ENCODE data around the gene GATA6.

The GATA6 gene

DNA sequence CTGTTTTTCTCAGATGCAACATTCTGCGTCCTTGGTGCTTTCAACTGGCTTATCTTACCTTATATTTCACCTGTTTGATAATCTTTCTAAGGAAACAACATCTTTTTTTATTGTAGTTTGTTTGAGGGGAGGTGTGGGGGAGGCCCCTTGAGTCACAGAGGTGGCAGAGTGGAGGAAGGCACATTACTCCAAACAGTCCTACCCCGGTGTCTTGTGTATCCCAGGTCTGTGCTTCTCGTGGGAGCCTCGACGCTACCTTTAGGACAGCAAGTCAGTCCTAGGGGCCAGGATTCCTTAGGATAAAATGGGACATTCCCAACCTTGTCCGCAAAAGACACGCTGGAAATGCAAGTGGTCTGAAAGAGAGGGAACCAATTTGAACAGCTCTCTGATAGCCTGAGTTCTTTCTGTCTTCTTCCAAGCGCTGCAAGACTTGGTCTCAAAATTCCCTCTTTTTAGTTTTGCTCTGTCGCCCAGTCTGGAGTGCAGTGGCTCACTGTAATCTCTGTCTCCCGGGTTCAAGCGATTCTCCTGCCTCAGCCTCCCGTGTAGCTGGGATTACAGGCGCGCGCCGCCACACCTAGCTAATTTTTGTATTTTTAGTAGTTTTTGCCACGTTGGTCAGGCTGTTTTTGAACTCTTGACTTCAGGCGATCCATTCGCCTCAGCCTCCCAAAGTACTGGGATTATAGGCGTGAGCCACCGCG is 4.0 kb downstream of the GATA6 start:
- H3K27ac ChIP-seq (ENCODE audit: extremely low read depth, low read depth, low read length): peak overlapping the region; percentile 100; the same call in 1 of the 2 replicates
- POLR2A ChIA-PET: interaction anchor here (1.0 to 1.6 kb wide), 3 partner anchors 10 to 40 kb away, joined by 3 to 6 read pairs (median 3); no protein-coding TSS in a partner anchor

DNA sequence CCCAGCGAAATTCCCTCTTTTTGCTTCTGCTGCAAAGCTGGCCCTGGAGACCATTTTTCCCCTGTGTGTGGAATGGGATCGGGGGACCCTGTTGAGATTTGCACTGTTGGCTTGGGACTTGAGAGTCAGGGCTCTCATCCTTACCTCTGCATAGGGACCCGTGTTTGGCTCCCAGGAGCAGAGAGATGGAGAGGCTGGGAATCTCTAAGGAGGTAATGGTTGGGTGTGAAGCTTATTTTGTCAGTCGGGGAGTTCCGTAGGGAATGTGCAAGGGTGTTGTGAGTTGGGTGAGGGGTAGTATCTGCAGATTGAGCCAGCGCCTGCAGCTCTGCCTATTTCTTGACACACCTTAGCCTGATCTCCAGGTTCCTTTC is 4.5 kb downstream of the GATA6 start:
- ChIA-PET CTCF (interaction anchor here (0.7 to 2.0 kb wide), 6 partner anchors 12 to 273 kb away, joined by 3 to 8 read pairs (median 3); no protein-coding TSS in a partner anchor), POLR2A (interaction anchor here (0.6 to 1.6 kb wide), 5 partner anchors 10 to 381 kb away, joined by 3 to 6 read pairs (median 3); no protein-coding TSS in a partner anchor)
- Histone ChIP-seq H3K27ac (ENCODE audit: extremely low read depth, low read depth, low read length) (peak overlapping the region; percentile 12; the same call in 1 of the 2 replicates), H3K36me3 (ENCODE audit: control insufficient read depth in 2 of 2, insufficient read depth in 1 of 2, low read length in 2 of 2) (peaks cover 28 to 68% of the 10 kb centered on the region in 2 experiments), H3K4me1 (ENCODE audit: control insufficient read depth, insufficient read depth, low read length) (peaks cover 24% of the 10 kb centered on the region), H3K9me3 (ENCODE audit: control insufficient read depth, insufficient read depth, low read depth, low read length) (no peaks in the 10 kb centered on the region), H3K4me3 (ENCODE audit: low read depth, low read length) (peak overlapping the region; percentile 27)
- no peak for TF ChIP-seq ZNF654 (tag by site-specific recombination; IDR thresholded peaks at IDR 0.05; ENCODE audit: low read depth)
- TF ChIP-seq, protein P1, sequence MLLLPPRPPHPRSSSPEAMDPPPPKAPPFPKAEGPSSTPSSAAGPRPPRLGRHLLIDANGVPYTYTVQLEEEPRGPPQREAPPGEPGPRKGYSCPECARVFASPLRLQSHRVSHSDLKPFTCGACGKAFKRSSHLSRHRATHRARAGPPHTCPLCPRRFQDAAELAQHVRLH (tag by site-specific recombination; IDR thresholded peaks at IDR 0.05): no peak
- TF ChIP-seq, protein P2, sequence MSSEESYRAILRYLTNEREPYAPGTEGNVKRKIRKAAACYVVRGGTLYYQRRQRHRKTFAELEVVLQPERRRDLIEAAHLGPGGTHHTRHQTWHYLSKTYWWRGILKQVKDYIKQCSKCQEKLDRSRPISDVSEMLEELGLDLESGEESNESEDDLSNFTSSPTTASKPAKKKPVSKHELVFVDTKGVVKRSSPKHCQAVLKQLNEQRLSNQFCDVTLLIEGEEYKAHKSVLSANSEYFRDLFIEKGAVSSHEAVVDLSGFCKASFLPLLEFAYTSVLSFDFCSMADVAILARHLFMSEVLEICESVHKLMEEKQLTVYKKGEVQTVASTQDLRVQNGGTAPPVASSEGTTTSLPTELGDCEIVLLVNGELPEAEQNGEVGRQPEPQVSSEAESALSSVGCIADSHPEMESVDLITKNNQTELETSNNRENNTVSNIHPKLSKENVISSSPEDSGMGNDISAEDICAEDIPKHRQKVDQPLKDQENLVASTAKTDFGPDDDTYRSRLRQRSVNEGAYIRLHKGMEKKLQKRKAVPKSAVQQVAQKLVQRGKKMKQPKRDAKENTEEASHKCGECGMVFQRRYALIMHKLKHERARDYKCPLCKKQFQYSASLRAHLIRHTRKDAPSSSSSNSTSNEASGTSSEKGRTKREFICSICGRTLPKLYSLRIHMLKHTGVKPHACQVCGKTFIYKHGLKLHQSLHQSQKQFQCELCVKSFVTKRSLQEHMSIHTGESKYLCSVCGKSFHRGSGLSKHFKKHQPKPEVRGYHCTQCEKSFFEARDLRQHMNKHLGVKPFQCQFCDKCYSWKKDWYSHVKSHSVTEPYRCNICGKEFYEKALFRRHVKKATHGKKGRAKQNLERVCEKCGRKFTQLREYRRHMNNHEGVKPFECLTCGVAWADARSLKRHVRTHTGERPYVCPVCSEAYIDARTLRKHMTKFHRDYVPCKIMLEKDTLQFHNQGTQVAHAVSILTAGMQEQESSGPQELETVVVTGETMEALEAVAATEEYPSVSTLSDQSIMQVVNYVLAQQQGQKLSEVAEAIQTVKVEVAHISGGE (tag by site-specific recombination; conservative IDR thresholded peaks at IDR 0.05; ENCODE audit: low read depth): no peak
- TF ChIP-seq ZNF155 (tag by site-specific recombination; IDR thresholded peaks at IDR 0.05): no peak
- TF ChIP-seq, protein P3, sequence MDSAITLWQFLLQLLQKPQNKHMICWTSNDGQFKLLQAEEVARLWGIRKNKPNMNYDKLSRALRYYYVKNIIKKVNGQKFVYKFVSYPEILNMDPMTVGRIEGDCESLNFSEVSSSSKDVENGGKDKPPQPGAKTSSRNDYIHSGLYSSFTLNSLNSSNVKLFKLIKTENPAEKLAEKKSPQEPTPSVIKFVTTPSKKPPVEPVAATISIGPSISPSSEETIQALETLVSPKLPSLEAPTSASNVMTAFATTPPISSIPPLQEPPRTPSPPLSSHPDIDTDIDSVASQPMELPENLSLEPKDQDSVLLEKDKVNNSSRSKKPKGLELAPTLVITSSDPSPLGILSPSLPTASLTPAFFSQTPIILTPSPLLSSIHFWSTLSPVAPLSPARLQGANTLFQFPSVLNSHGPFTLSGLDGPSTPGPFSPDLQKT (IDR thresholded peaks at IDR 0.05; ENCODE audit: borderline replicate concordance, low read depth, low read length): no peak
- TF ChIP-seq TRIM28 (IDR thresholded peaks at IDR 0.05; ENCODE audit: borderline replicate concordance, low read length): peak; percentile 69; the same call in 1 of the 2 replicates
- TF ChIP-seq, protein P4, sequence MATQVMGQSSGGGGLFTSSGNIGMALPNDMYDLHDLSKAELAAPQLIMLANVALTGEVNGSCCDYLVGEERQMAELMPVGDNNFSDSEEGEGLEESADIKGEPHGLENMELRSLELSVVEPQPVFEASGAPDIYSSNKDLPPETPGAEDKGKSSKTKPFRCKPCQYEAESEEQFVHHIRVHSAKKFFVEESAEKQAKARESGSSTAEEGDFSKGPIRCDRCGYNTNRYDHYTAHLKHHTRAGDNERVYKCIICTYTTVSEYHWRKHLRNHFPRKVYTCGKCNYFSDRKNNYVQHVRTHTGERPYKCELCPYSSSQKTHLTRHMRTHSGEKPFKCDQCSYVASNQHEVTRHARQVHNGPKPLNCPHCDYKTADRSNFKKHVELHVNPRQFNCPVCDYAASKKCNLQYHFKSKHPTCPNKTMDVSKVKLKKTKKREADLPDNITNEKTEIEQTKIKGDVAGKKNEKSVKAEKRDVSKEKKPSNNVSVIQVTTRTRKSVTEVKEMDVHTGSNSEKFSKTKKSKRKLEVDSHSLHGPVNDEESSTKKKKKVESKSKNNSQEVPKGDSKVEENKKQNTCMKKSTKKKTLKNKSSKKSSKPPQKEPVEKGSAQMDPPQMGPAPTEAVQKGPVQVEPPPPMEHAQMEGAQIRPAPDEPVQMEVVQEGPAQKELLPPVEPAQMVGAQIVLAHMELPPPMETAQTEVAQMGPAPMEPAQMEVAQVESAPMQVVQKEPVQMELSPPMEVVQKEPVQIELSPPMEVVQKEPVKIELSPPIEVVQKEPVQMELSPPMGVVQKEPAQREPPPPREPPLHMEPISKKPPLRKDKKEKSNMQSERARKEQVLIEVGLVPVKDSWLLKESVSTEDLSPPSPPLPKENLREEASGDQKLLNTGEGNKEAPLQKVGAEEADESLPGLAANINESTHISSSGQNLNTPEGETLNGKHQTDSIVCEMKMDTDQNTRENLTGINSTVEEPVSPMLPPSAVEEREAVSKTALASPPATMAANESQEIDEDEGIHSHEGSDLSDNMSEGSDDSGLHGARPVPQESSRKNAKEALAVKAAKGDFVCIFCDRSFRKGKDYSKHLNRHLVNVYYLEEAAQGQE (tag by site-specific recombination; IDR thresholded peaks at IDR 0.05): no peak
- TF ChIP-seq, protein P5, sequence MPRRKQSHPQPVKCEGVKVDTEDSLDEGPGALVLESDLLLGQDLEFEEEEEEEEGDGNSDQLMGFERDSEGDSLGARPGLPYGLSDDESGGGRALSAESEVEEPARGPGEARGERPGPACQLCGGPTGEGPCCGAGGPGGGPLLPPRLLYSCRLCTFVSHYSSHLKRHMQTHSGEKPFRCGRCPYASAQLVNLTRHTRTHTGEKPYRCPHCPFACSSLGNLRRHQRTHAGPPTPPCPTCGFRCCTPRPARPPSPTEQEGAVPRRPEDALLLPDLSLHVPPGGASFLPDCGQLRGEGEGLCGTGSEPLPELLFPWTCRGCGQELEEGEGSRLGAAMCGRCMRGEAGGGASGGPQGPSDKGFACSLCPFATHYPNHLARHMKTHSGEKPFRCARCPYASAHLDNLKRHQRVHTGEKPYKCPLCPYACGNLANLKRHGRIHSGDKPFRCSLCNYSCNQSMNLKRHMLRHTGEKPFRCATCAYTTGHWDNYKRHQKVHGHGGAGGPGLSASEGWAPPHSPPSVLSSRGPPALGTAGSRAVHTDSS (tag by site-specific recombination; IDR thresholded peaks at IDR 0.05): no peak
- TF ChIP-seq ZNF658 (tag by site-specific recombination; IDR thresholded peaks at IDR 0.05): no peak
- TF ChIP-seq YY1 (tag by site-specific recombination; IDR thresholded peaks at IDR 0.05): no peak
- TF ChIP-seq ZNF132 (tag by site-specific recombination; IDR thresholded peaks at IDR 0.05; ENCODE audit: borderline replicate concordance): no peak
- TF ChIP-seq ZNF350 (tag by site-specific recombination; IDR thresholded peaks at IDR 0.05): no peak
- TF ChIP-seq ZNF16 (tag by site-specific recombination; IDR thresholded peaks at IDR 0.05; ENCODE audit: low read depth): no peak
- TF ChIP-seq ZBTB48 (tag by site-specific recombination; IDR thresholded peaks at IDR 0.05): peak; percentile 61; the same call in 1 of the 2 replicates

More for the DNA sequence above, 4.0 kb downstream of the GATA6 start:
- Histone ChIP-seq H3K9me3 (ENCODE audit: control insufficient read depth, insufficient read depth, low read depth, low read length) (no peaks in the 10 kb centered on the region), H3K36me3 (ENCODE audit: control insufficient read depth in 2 of 2, insufficient read depth in 1 of 2, low read length in 2 of 2) (peaks cover 24 to 64% of the 10 kb centered on the region in 2 experiments), H3K4me3 (ENCODE audit: low read depth, low read length) (peak overlapping the region; percentile 96), H3K4me1 (ENCODE audit: control insufficient read depth, insufficient read depth, low read length) (peaks cover 18% of the 10 kb centered on the region)
- CTCF ChIA-PET: interaction anchor here (0.7 to 1.5 kb wide), 3 partner anchors 43 to 258 kb away, joined by 3 read pairs; no protein-coding TSS in a partner anchor
- TF ChIP-seq HOXD13 (CRISPR knock-in tag; IDR thresholded peaks at IDR 0.05; ENCODE audit: borderline replicate concordance) (no peak), ZBTB8A (tag by site-specific recombination; IDR thresholded peaks at IDR 0.05) (no peak), ZNF501 (tag by site-specific recombination; IDR thresholded peaks at IDR 0.05) (no peak), KLF7 (tag by site-specific recombination; IDR thresholded peaks at IDR 0.05; ENCODE audit: borderline replicate concordance) (0 out of 2 replicates have a peak, but pooled peaks have one; percentile 31), IKZF3 (tag by site-specific recombination; IDR thresholded peaks at IDR 0.05) (peak; percentile 24; the same call in 1 of the 2 replicates)
- TF ChIP-seq, protein P6, sequence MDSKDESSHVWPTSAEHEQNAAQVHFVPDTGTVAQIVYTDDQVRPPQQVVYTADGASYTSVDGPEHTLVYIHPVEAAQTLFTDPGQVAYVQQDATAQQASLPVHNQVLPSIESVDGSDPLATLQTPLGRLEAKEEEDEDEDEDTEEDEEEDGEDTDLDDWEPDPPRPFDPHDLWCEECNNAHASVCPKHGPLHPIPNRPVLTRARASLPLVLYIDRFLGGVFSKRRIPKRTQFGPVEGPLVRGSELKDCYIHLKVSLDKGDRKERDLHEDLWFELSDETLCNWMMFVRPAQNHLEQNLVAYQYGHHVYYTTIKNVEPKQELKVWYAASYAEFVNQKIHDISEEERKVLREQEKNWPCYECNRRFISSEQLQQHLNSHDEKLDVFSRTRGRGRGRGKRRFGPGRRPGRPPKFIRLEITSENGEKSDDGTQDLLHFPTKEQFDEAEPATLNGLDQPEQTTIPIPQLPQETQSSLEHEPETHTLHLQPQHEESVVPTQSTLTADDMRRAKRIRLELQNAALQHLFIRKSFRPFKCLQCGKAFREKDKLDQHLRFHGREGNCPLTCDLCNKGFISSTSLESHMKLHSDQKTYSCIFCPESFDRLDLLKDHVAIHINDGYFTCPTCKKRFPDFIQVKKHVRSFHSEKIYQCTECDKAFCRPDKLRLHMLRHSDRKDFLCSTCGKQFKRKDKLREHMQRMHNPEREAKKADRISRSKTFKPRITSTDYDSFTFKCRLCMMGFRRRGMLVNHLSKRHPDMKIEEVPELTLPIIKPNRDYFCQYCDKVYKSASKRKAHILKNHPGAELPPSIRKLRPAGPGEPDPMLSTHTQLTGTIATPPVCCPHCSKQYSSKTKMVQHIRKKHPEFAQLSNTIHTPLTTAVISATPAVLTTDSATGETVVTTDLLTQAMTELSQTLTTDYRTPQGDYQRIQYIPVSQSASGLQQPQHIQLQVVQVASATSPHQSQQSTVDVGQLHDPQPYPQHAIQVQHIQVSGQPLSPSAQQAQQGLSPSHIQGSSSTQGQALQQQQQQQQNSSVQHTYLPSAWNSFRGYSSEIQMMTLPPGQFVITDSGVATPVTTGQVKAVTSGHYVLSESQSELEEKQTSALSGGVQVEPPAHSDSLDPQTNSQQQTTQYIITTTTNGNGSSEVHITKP (tag by site-specific recombination; IDR thresholded peaks at IDR 0.05): peak; percentile 66

Data from HEK293 (cell line).